HG02678 (cell line): ENCODE data around the gene SELENOK.

Source experiments
- ATAC-seq: cut with Tn5 transposase; IDR thresholded peaks from one replicate; pipeline ENCODE4 v1.9.1; 2021; ENCODE audit warnings: mild to moderate bottlenecking, moderate library complexity; ENCODE audit not compliant: unreplicated experiment

The SELENOK gene

GRCh38 chr3:53843195-53844177 is 48.2 kb downstream of the SELENOK start:
- ATAC-seq: peak; percentile 36

GRCh38 chr3:53842436-53843194 is 49.0 kb downstream of the SELENOK start:
- ATAC-seq: no peak

- ATAC-seq: no peak
Observed at GRCh38 chr3:53841296-53841695, 50.4 kb downstream of the SELENOK start.

- no peak for ATAC-seq
Observed at GRCh38 chr3:53837331-53837730, 54.3 kb downstream of the SELENOK start.

- ATAC-seq: no peak
Observed at GRCh38 chr3:53836084-53836872, 55.4 kb downstream of the SELENOK start.

GRCh38 chr3:53835257-53835656 is 56.4 kb downstream of the SELENOK start:
- no peak for ATAC-seq

- ATAC-seq: no peak
Observed at GRCh38 chr3:53834429-53835095, 57.1 kb downstream of the SELENOK start.
